Trophoblast cell (in vitro differentiated cells and primary cell): ENCODE measurements around the gene ORC3.

Source experiments
- DNase-seq, 2 donors: peaks; one replicate each; pipeline ENCODE4 v3.0.0-alpha.2; 2016
- H2AFZ ChIP-seq: 2 replicates; pipeline ENCODE4 v1.6.1; 2013; ENCODE audit warnings: low read length, moderate library complexity, mild to moderate bottlenecking; ENCODE audit not compliant: insufficient read depth, poor library complexity
- H2AK5ac ChIP-seq: 2 replicates; pipeline ENCODE4 v1.6.1; 2013; ENCODE audit warnings: mild to moderate bottlenecking, low read length
- H2BK120ac ChIP-seq: 2 replicates; pipeline ENCODE4 v1.6.1; 2013; ENCODE audit warnings: low read length, mild to moderate bottlenecking, moderate library complexity; ENCODE audit not compliant: insufficient read depth, poor library complexity
- H2BK12ac ChIP-seq: 2 replicates; pipeline ENCODE4 v1.6.1; 2013; ENCODE audit warnings: mild to moderate bottlenecking, low read length, moderate library complexity
- H2BK5ac ChIP-seq: 2 replicates; pipeline ENCODE4 v1.6.1; 2013; ENCODE audit warnings: low read length, low read depth, moderate library complexity, mild to moderate bottlenecking; ENCODE audit not compliant: poor library complexity
- H3K14ac ChIP-seq: 2 replicates; pipeline ENCODE4 v1.6.1; 2013; ENCODE audit warnings: mild to moderate bottlenecking, low read length
- H3K18ac ChIP-seq: 2 replicates; pipeline ENCODE4 v1.6.1; 2013; ENCODE audit warnings: mild to moderate bottlenecking, low read length
- H3K23ac ChIP-seq: 2 replicates; pipeline ENCODE4 v1.6.1; 2013; ENCODE audit warnings: low read length
- H3K27ac ChIP-seq: 2 replicates; pipeline ENCODE4 v1.5.1; 2013; ENCODE audit warnings: low read depth, mild to moderate bottlenecking, inconsistent platforms, low read length, moderate library complexity
- H3K27me3 ChIP-seq: 2 replicates; pipeline ENCODE4 v1.6.1; 2013; ENCODE audit warnings: inconsistent platforms, mild to moderate bottlenecking, low read length, moderate library complexity; ENCODE audit not compliant: insufficient read depth
- H3K36me3 ChIP-seq, 2 experiments: 1 replicate in 1 of 2; 2 replicates in 1 of 2; pipeline ENCODE4 v1.6.1; 2013; ENCODE audit warnings: low read length in 2 of 2, mild to moderate bottlenecking in 2 of 2, moderate library complexity in 1 of 2; ENCODE audit not compliant: insufficient read depth in 2 of 2, control insufficient read depth in 1 of 2
- H3K4ac ChIP-seq: 2 replicates; pipeline ENCODE4 v1.6.1; 2013; ENCODE audit warnings: low read depth, mild to moderate bottlenecking, low read length, moderate library complexity
- H3K4me1 ChIP-seq, 2 experiments: 1 replicate in 1 of 2; 2 replicates in 1 of 2; pipeline ENCODE4 v1.6.1; 2013; ENCODE audit warnings: low read length in 2 of 2, mild to moderate bottlenecking in 2 of 2, moderate library complexity in 1 of 2; ENCODE audit not compliant: insufficient read depth in 2 of 2, control insufficient read depth in 1 of 2
- H3K4me2 ChIP-seq: 2 replicates; pipeline ENCODE4 v1.6.1; 2013; ENCODE audit warnings: inconsistent platforms, mild to moderate bottlenecking, low read length, moderate library complexity
- H3K4me3 ChIP-seq: 2 replicates; pipeline ENCODE4 v1.5.1; 2013; ENCODE audit warnings: mild to moderate bottlenecking, low read depth, low read length, inconsistent platforms
- H3K79me1 ChIP-seq: one replicate; pipeline ENCODE4 v1.6.1; 2013; ENCODE audit warnings: low read length
- H3K79me2 ChIP-seq: 2 replicates; pipeline ENCODE4 v1.6.1; 2013; ENCODE audit warnings: low read length, mild to moderate bottlenecking; ENCODE audit not compliant: control insufficient read depth, insufficient read depth, poor library complexity
- H3K9ac ChIP-seq: 2 replicates; pipeline ENCODE4 v1.6.1; 2013; ENCODE audit warnings: mild to moderate bottlenecking, low read length
- H3K9me3 ChIP-seq: 2 replicates; pipeline ENCODE4 v1.6.1; 2013; ENCODE audit warnings: low read depth, mild to moderate bottlenecking, control low read depth, inconsistent platforms, low read length; ENCODE audit not compliant: insufficient read depth
- H4K12ac ChIP-seq: 2 replicates; pipeline ENCODE4 v1.6.1; 2013; ENCODE audit warnings: low read depth, mild to moderate bottlenecking, low read length, moderate library complexity
- H4K8ac ChIP-seq: 2 replicates; pipeline ENCODE4 v1.6.1; 2013; ENCODE audit warnings: low read depth, mild to moderate bottlenecking, low read length, moderate library complexity
- H4K91ac ChIP-seq: one replicate; pipeline ENCODE4 v1.6.1; 2013; ENCODE audit warnings: low read depth, mild to moderate bottlenecking, low read length, moderate library complexity
- WGBS: extraction: QIAGEN DNeasy Blood & Tissue Kit; methylation state at CpG from one replicate; pipeline ENCODE4 v1.1.7; 2013; ENCODE audit warnings: missing lambda C conversion rate; ENCODE audit not compliant: insufficient read length, insufficient coverage; ENCODE audit errors: extremely low coverage; 5-methylcytosine and 5-hydroxymethylcytosine counted together

The ORC3 gene

GRCh38 chr6:87583822-87584221 lies 6.1 kb upstream of the ORC3 start:
- H3K27me3 ChIP-seq, result no peaks in the 10 kb centered on the region
- no peak overlapping the region for H2BK5ac ChIP-seq
- no peak overlapping the region for H3K9ac ChIP-seq
- no peak overlapping the region for H3K14ac ChIP-seq
- H4K12ac ChIP-seq, result no peak overlapping the region
- DNase-seq, result peak; percentile 4 to 45
- H3K79me1 ChIP-seq, result no peaks in the 10 kb centered on the region
- no peak overlapping the region for H3K23ac ChIP-seq
- H3K9me3 ChIP-seq, result no peaks in the 10 kb centered on the region
- H2AK5ac ChIP-seq, result no peak overlapping the region
- H4K91ac ChIP-seq, result no peak overlapping the region
- H2AFZ ChIP-seq, result no peak overlapping the region
- H3K18ac ChIP-seq, result no peak overlapping the region
- H3K27ac ChIP-seq, result no peak overlapping the region
- no CpG with 5 or more reads among the region's 4 CpGs for WGBS
- no peak overlapping the region for H3K4ac ChIP-seq
- peaks cover 0 to 5% of the 10 kb centered on the region in 2 experiments for H3K4me1 ChIP-seq
- no peak overlapping the region for H2BK12ac ChIP-seq
- H4K8ac ChIP-seq, result no peak overlapping the region
- H3K79me2 ChIP-seq, result peaks cover 5% of the 10 kb centered on the region
- no peak overlapping the region for H3K4me3 ChIP-seq
- H3K4me2 ChIP-seq, result no peak overlapping the region
- H3K36me3 ChIP-seq, result peaks cover 8 to 14% of the 10 kb centered on the region in 2 experiments
- no peak overlapping the region for H2BK120ac ChIP-seq

GRCh38 chr6:87586371-87587077 lies 3.4 kb upstream of the ORC3 start:
- no peak overlapping the region for H3K4me2 ChIP-seq
- H3K14ac ChIP-seq, result no peak overlapping the region
- peak overlapping the region; percentile 84 for H3K4ac ChIP-seq
- peaks cover 9% of the 10 kb centered on the region for H3K79me1 ChIP-seq
- DNase-seq, result peak; percentile 80 to 83
- peaks cover 3 to 10% of the 10 kb centered on the region in 2 experiments for H3K36me3 ChIP-seq
- no peaks in the 10 kb centered on the region for H3K27me3 ChIP-seq
- H3K9ac ChIP-seq, result no peak overlapping the region
- peak overlapping the region; percentile 8 for H3K23ac ChIP-seq
- no peak overlapping the region for H4K12ac ChIP-seq
- no peak overlapping the region for H4K8ac ChIP-seq
- H2AFZ ChIP-seq, result no peak overlapping the region
- H3K79me2 ChIP-seq, result peaks cover 12% of the 10 kb centered on the region
- no peak overlapping the region for H3K18ac ChIP-seq
- no peak overlapping the region for H2BK120ac ChIP-seq
- H2BK5ac ChIP-seq, result no peak overlapping the region
- H4K91ac ChIP-seq, result no peak overlapping the region
- no peak overlapping the region for H2AK5ac ChIP-seq
- H3K4me3 ChIP-seq, result no peak overlapping the region
- peaks cover 0 to 5% of the 10 kb centered on the region in 2 experiments for H3K4me1 ChIP-seq
- no peak overlapping the region for H2BK12ac ChIP-seq
- no CpG with 5 or more reads among the region's 8 CpGs for WGBS
- no peaks in the 10 kb centered on the region for H3K9me3 ChIP-seq
- H3K27ac ChIP-seq, result no peak overlapping the region

GRCh38 chr6:87588756-87589407 lies 1.1 kb upstream of the ORC3 start:
- Histone ChIP-seq H3K4me3 (peak overlapping the region; percentile 64), H4K12ac (no peak overlapping the region), H3K4ac (peak overlapping the region; percentile 99), H2AK5ac (no peak overlapping the region), H3K23ac (no peak overlapping the region), H3K9me3 (no peaks in the 10 kb centered on the region), H3K18ac (no peak overlapping the region), H3K4me1 (peaks cover 0 to 5% of the 10 kb centered on the region in 2 experiments), H3K14ac (no peak overlapping the region), H3K79me1 (peaks cover 9% of the 10 kb centered on the region), H3K9ac (peak overlapping the region; percentile 78), H2BK120ac (no peak overlapping the region), H2AFZ (no peak overlapping the region), H4K8ac (peak overlapping the region; percentile 53), H3K79me2 (peaks cover 12% of the 10 kb centered on the region), H2BK5ac (no peak overlapping the region), H2BK12ac (no peak overlapping the region), H3K27ac (no peak overlapping the region), H3K4me2 (peak overlapping the region; percentile 81), H4K91ac (no peak overlapping the region), H3K27me3 (no peaks in the 10 kb centered on the region), H3K36me3 (no peaks in the 10 kb centered on the region)
- WGBS, result no CpG with 5 or more reads among the region's 10 CpGs
- no peak for DNase-seq

GRCh38 chr6:87590417-87590880 lies 514 bp downstream of the ORC3 start:
- WGBS, result no CpG with 5 or more reads among the region's 11 CpGs
- Histone ChIP-seq H2AFZ (peak overlapping the region; percentile 39), H3K4me3 (peak overlapping the region; percentile 85), H3K14ac (peak overlapping the region; percentile 63), H4K8ac (peak overlapping the region; percentile 72), H2BK5ac (peak overlapping the region; percentile 43), H3K18ac (peak overlapping the region; percentile 43), H2BK120ac (no peak overlapping the region), H4K91ac (peak overlapping the region; percentile 61), H3K27me3 (no peaks in the 10 kb centered on the region), H3K4me2 (peak overlapping the region; percentile 43), H4K12ac (peak overlapping the region; percentile 61), H3K4ac (peak overlapping the region; percentile 42), H2BK12ac (no peak overlapping the region), H3K27ac (no peak overlapping the region), H3K4me1 (peaks cover 0 to 5% of the 10 kb centered on the region in 2 experiments), H3K9me3 (no peaks in the 10 kb centered on the region), H2AK5ac (no peak overlapping the region), H3K79me2 (peaks cover 12% of the 10 kb centered on the region), H3K79me1 (peaks cover 9% of the 10 kb centered on the region), H3K23ac (no peak overlapping the region), H3K9ac (peak overlapping the region; percentile 42), H3K36me3 (peaks cover 0 to 2% of the 10 kb centered on the region in 2 experiments)
- no peak for DNase-seq
